Stomach (tissue), 4 donors: ENCODE results near the gene SF1.

ENCODE experiments used
- CTCF ChIP-seq, 7 experiments: fragments of 450-650 bp in 4 of 7; fragments of 200-600 bp in 3 of 7; sonication (generic) in 3 of 7; IDR thresholded peaks; one replicate each; pipeline ENCODE4 v1.5.1; 2016 to 2019; ENCODE audit warnings: antibody characterized with exemption in 7 of 7, control low read depth in 2 of 7, mild to moderate bottlenecking in 1 of 7
- EP300 ChIP-seq: sonication (generic); formaldehyde crosslinking; IDR thresholded peaks from one replicate; pipeline ENCODE4 v1.6.1; 2017; ENCODE audit warnings: antibody characterized with exemption
- POLR2A ChIP-seq, 4 donors: fragments of 450-650 bp; IDR thresholded peaks; one replicate each; pipeline ENCODE4 v1.6.1; 2016; ENCODE audit warnings: antibody characterized with exemption in 4 of 4, control low read depth in 2 of 4, mild to moderate bottlenecking in 1 of 4, moderate library complexity in 1 of 4
- POLR2AphosphoS5 ChIP-seq, 3 donors: sonication (generic); formaldehyde crosslinking; IDR thresholded peaks; one replicate each; pipeline ENCODE4 v1.6.1; 2016; ENCODE audit warnings: antibody characterized with exemption in 3 of 3

GRCh38 chr11:64786308-64786707 is 8.0 kb upstream of the SF1 start:
- TF ChIP-seq POLR2A (IDR thresholded peaks at IDR 0.05) (no peak), CTCF (IDR thresholded peaks at IDR 0.05) (no peak), EP300 (no peak), POLR2AphosphoS5 (IDR thresholded peaks at IDR 0.05) (no peak)
